HEK293T (cell line): ENCODE data around the gene FAM20A.

ENCODE experiments used
- CTCF ChIA-PET: fragments of 350-600 bp; formaldehyde crosslinking; extraction: SDS; loops from one replicate; lab custom pipeline; 2021; ENCODE audit warnings: antibody characterized with exemption, inconsistent platforms; lab: Yijun Ruan, JAX
- POLR2A ChIA-PET: fragments of 350-600 bp; formaldehyde crosslinking; extraction: SDS; loops from one replicate; lab custom pipeline; 2020; ENCODE audit warnings: antibody characterized with exemption, inconsistent platforms; lab: Yijun Ruan, JAX
- DNase-seq: peaks from one replicate; pipeline ENCODE4 v3.0.0; 2012; ENCODE audit warnings: mixed read lengths; ENCODE audit errors: extremely low spot score
- ARNT ChIP-seq: fragments of 450-650 bp; IDR thresholded peaks from 2 replicates; pipeline ENCODE4 v1.6.1; 2017; ENCODE audit warnings: mild to moderate bottlenecking
- BHLHE40 ChIP-seq: fragments of 450-650 bp; IDR thresholded peaks from 2 replicates; pipeline ENCODE4 v1.6.1; 2016; ENCODE audit warnings: mild to moderate bottlenecking, moderate library complexity, borderline replicate concordance
- CTBP1 ChIP-seq: fragments of 450-650 bp; IDR thresholded peaks from 2 replicates; pipeline ENCODE4 v1.6.1; 2016; ENCODE audit warnings: borderline replicate concordance
- ELF4 ChIP-seq: fragments of 450-650 bp; IDR thresholded peaks from 2 replicates; pipeline ENCODE4 v1.6.1; 2017; ENCODE audit warnings: antibody characterized with exemption
- FOXA1 ChIP-seq: fragments of 450-650 bp; IDR thresholded peaks from 2 replicates; pipeline ENCODE4 v1.6.1; 2016; ENCODE audit warnings: mild to moderate bottlenecking
- FOXK2 ChIP-seq: fragments of 450-650 bp; IDR thresholded peaks from 2 replicates; pipeline ENCODE4 v1.6.1; 2016; ENCODE audit warnings: mild to moderate bottlenecking
- FOXM1 ChIP-seq: fragments of 450-650 bp; IDR thresholded peaks from 2 replicates; pipeline ENCODE4 v1.6.1; 2017; ENCODE audit warnings: mild to moderate bottlenecking, borderline replicate concordance
- HDGF ChIP-seq: fragments of 450-650 bp; IDR thresholded peaks from 2 replicates; pipeline ENCODE4 v1.6.1; 2017; ENCODE audit warnings: antibody characterized with exemption, borderline replicate concordance
- L3MBTL2 ChIP-seq: fragments of 450-650 bp; conservative IDR thresholded peaks from 2 replicates; pipeline ENCODE4 v1.6.1; 2016; ENCODE audit warnings: mild to moderate bottlenecking
- LEF1 ChIP-seq: fragments of 450-650 bp; IDR thresholded peaks from 2 replicates; pipeline ENCODE4 v1.6.1; 2017; ENCODE audit warnings: mild to moderate bottlenecking, borderline replicate concordance
- NFRKB ChIP-seq: fragments of 450-650 bp; IDR thresholded peaks from 2 replicates; pipeline ENCODE4 v1.6.1; 2016; ENCODE audit warnings: mild to moderate bottlenecking, moderate library complexity
- SP1 ChIP-seq: fragments of 450-650 bp; IDR thresholded peaks from 2 replicates; pipeline ENCODE4 v1.6.1; 2017
- SUZ12 ChIP-seq: fragments of 450-650 bp; IDR thresholded peaks from 2 replicates; pipeline ENCODE4 v1.6.1; 2016; ENCODE audit warnings: mild to moderate bottlenecking
- TARDBP ChIP-seq: fragments of 450-650 bp; IDR thresholded peaks from 2 replicates; pipeline ENCODE4 v1.6.1; 2016
- ZNF384 ChIP-seq: fragments of 450-650 bp; IDR thresholded peaks from 2 replicates; pipeline ENCODE4 v1.6.1; 2016
- TF ChIP-seq, protein P1 (sequence below): fragments of 450-650 bp; IDR thresholded peaks from 2 replicates; pipeline ENCODE4 v1.6.1; 2016

Gene FAM20A

DNA sequence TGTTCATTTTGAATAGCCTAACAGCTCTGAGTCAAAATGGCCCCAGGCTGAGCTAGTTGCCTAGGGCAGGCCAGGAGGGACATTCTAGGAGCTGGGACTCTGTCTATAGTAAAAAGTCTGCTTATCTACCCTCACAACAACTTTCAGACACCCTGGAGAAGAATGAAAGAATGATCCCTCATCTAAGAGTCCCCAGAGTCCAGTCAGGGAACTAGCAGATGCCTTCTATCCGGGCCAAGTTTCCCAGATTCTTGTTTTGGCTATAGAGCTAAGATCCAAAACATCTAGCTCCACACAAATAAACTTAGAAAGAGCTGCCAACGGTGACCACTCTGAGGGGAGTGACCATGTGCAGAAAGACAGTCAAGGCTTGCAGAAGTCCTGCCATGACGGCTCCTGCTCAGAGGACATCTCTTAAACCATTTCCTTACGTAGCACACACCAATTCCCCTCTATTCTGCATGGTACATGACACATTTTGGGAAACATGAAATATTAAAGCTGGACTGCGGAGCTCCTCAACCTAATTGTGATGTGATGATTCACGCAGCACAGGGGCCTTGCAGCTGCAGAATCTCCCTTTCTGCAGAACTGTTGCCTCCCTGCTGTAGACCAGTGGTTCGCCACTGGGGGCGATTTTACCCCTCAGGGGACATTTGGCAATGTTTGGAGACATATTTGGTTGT lies 24.2 kb downstream of the FAM20A start:
- no peak for DNase-seq

DNA sequence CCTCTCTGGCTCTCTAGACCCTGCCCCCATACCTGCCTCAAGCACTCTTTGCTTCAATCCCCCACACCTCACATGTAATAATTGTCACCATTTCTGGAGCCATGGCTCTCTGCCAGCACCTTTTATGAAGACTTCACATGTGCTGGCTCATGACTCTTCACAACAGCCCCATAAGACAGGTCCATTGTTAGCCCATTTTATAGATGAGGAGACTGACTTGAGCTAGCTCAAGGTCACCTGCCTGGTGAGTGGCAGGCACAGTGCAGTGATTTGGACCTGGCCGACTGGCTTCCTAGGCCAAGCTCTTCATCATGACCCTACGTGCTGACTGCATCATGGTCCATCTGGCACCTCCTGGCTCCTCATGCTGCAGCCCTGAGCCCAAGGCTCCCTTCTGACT lies 25.0 kb downstream of the FAM20A start:
- no peak for DNase-seq
- CTCF ChIA-PET, result no interaction called here
- no peak for TF ChIP-seq SUZ12
- TF ChIP-seq LEF1, result no peak
- TF ChIP-seq HDGF, result no peak
- TF ChIP-seq SP1, result no peak
- TF ChIP-seq BHLHE40, result no peak
- no peak for TF ChIP-seq CTBP1
- POLR2A ChIA-PET, result no interaction called here

More for the DNA sequence above, 24.2 kb downstream of the FAM20A start:
- TF ChIP-seq ELF4, result no peak
- TF ChIP-seq, protein P1, sequence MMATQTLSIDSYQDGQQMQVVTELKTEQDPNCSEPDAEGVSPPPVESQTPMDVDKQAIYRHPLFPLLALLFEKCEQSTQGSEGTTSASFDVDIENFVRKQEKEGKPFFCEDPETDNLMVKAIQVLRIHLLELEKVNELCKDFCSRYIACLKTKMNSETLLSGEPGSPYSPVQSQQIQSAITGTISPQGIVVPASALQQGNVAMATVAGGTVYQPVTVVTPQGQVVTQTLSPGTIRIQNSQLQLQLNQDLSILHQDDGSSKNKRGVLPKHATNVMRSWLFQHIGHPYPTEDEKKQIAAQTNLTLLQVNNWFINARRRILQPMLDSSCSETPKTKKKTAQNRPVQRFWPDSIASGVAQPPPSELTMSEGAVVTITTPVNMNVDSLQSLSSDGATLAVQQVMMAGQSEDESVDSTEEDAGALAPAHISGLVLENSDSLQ, result no peak
- no peak for TF ChIP-seq CTBP1
- TF ChIP-seq TARDBP, result no peak
- TF ChIP-seq BHLHE40, result no peak
- no peak for TF ChIP-seq ZNF384
- no peak for TF ChIP-seq LEF1
- TF ChIP-seq FOXK2, result no peak
- TF ChIP-seq FOXA1, result no peak
- no peak for TF ChIP-seq L3MBTL2
- CTCF ChIA-PET, result interaction anchor here (1.2 to 1.5 kb wide), 2 partner anchors 10 to 37 kb away, joined by 3 to 4 read pairs; no protein-coding TSS in a partner anchor
- POLR2A ChIA-PET, result no interaction called here

DNA sequence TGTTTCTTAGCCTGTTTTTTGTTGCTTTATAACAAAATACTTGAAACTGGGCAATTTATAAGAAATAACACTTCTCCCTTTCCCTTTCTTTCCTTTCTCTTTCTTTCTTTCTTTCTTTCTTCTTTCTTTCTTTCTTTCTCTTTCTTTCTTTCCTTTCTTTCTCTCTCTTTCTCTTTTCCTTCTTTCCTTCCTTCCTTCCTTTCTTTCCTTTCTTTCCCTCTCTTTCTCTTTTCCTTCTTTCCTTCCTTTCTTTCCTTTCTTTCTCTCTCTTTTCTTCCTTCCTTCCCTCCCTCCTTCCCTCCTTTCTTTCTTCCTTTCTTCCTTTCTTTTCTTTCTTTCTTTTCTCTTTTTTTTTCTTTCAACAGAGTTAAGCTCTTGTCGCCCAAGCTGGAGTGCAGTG lies 27.8 kb downstream of the FAM20A start:
- POLR2A ChIA-PET, result no interaction called here
- DNase-seq, result no peak
- TF ChIP-seq ARNT (no peak), TARDBP (peak; percentile 12; the same call in 1 of the 2 replicates), HDGF (no peak), FOXA1 (no peak), LEF1 (no peak), CTBP1 (no peak)
- CTCF ChIA-PET, result no interaction called here

DNA sequence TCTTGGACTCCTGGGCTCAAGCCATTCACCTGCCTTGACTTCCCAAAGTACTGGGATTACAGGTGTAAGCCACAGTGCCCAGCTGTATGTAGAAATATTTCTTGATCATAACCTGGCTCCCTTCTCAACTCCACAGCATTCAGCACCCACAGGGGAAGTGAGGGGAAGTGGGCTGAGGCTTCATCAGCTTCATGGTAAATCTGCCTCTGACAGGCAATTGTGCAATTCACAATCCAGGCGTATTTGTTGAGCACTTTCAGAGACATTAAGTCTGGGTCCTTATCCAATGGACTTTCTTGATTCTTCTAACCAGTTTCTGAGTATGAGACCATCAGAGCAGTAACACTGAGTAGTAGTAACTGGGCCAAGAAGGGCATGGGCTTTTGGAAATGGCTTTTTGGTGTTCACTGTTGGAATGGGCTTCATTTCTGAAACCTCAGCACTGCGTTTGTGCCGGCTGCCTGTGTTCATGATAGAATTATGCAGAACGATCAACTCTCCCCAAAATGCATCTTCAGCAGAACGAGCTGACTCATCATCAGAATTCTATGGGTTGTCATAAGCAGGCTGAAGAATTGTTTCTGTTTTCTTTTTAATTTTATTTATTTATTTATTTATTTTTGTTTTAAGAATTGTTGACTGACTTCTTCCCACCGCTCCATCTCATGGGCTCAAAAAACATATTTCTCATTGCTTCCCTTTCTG lies 28.9 kb downstream of the FAM20A start:
- CTCF ChIA-PET, result no interaction called here
- POLR2A ChIA-PET, result no interaction called here
- no peak for TF ChIP-seq L3MBTL2
- TF ChIP-seq ELF4, result no peak
- no peak for DNase-seq

DNA sequence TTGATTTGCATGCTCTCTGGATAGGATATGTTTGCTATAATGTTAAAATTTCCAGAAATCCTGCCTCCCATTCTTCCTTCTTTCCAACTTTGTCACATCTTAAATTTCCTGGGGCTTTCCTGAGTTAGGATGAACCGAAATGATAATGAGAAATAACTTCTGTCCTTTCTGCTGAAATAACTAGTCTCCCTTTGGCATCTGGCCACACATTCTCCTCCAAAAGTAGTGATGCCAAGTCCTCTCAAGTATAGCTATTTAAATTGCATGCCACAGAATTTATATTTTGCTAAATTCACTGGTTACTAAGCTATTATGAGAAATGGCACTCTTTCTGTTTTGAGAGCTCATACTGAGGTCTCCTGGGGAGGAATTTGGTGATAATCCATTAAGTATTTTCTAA lies 30.6 kb downstream of the FAM20A start:
- ChIA-PET CTCF (interaction anchor here (1.1 kb wide), 1 partner anchor 43 kb away, joined by 3 read pairs; no protein-coding TSS in a partner anchor), POLR2A (no interaction called here)
- DNase-seq, result no peak
- TF ChIP-seq ARNT (no peak), TARDBP (no peak), NFRKB (no peak), CTBP1 (no peak), SP1 (no peak), LEF1 (no peak)

DNA sequence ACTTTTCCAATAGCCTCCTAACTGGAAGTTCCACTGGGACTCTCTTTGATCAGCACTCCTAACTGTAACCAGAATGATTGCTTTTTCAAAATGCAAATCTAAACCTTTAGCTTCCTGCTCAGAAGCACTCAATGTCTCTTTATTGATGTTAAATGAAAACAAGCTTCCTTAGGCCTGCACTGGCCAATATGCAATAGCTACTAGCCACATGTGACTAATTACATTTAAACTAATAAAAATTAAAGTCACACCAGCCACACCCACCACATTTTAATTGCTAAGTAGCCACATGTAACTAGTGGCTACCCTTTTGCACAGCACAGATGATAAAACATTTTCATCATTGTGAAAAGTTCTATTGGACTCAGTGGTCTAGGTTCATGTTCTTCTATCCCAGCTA lies 31.8 kb downstream of the FAM20A start:
- POLR2A ChIA-PET, result interaction anchor here (1.2 kb wide), 1 partner anchor 10 kb away, joined by 3 read pairs; no protein-coding TSS in a partner anchor
- no peak for DNase-seq
- CTCF ChIA-PET, result no interaction called here
- TF ChIP-seq SUZ12 (no peak), LEF1 (no peak), ZNF384 (no peak), ELF4 (no peak), BHLHE40 (no peak)

DNA sequence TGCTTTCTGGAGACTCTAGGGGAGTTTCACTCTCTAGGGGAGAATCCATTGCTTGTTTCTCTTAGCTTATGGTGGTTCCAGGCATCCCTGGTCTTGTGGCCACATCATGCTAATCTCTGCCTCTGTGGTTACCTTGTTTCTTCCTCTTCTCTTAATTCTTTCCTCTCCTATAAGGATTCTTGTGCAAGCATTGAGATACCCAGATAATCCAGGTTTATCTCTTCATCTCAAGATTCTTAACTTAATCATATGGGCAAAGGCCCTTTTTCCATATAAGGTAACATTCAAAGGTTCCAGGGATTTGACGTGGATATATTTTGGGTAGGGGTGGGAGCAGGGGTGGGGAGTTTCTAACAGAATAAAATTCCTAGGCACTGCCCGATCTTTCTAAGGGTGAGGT lies 32.6 kb downstream of the FAM20A start:
- ChIA-PET POLR2A (interaction anchor here (1.2 kb wide), 1 partner anchor 11 kb away, joined by 3 read pairs; no protein-coding TSS in a partner anchor), CTCF (no interaction called here)
- no peak for DNase-seq
- no peak for TF ChIP-seq SP1
- TF ChIP-seq FOXM1, result no peak
- TF ChIP-seq ZNF384, result no peak
- no peak for TF ChIP-seq NFRKB
- TF ChIP-seq CTBP1, result no peak
- TF ChIP-seq FOXK2, result no peak
- TF ChIP-seq, protein P1, result no peak
- no peak for TF ChIP-seq BHLHE40
- no peak for TF ChIP-seq ELF4
- no peak for TF ChIP-seq FOXA1
- no peak for TF ChIP-seq LEF1
- no peak for TF ChIP-seq SUZ12
